HepG2 (cell line): ENCODE data around the gene MEX3A. TPM values are rescaled to one million over a fixed set of nuclear protein-coding genes. Genes with fewer than 3 reads are reported as not detected.
A peak's percentile ranks its signal among the peaks of the same experiment; 100 is the strongest.

Experiments
- ATAC-seq: fragments of 200-7000 bp; cut with Tn5 transposase; 3 replicates; pipeline ENCODE4 v1.9.1; 2020; ENCODE audit warnings: mild to moderate bottlenecking, moderate library complexity
- Bru-seq: library from RNA; stranded (reverse); fragments of 400-500 nt; gene quantifications from one replicate; lab custom pipeline; 2021; lab: Mats Ljungman, UMichigan
- BruChase-seq, 2 experiments: library from RNA; stranded (reverse); fragments of 400-500 nt; gene quantifications; one replicate each; lab custom pipeline; 2021; lab: Mats Ljungman, UMichigan
- BruUV-seq: library from RNA; stranded (reverse); fragments of 400-500 nt; replicated peaks from 2 replicates; lab custom pipeline; 2021; lab: Mats Ljungman, UMichigan
- CTCF ChIA-PET: fragments of 300-600 bp; formaldehyde crosslinking; extraction: SDS; loops from one replicate; lab custom pipeline; 2021; ENCODE audit warnings: low total read pairs, inconsistent platforms, low intra/inter-chr PET ratio; lab: Yijun Ruan, JAX
- POLR2A ChIA-PET: fragments of 350-600 bp; sonication (Branson Sonifier 250); formaldehyde crosslinking; loops from one replicate; lab custom pipeline; 2020; ENCODE audit warnings: antibody characterized with exemption, inconsistent platforms; lab: Yijun Ruan, JAX
- DNase-seq: peaks from one replicate; pipeline ENCODE4 v3.0.0-alpha.2; 2015; ENCODE audit warnings: low spot score
- FAIRE-seq: peaks from 3 replicates; lab custom pipeline; 2011; peaks lifted over from hg19 to GRCh38; lab: Jason Lieb, UNC
- H2AFZ ChIP-seq: one replicate; pipeline ENCODE4 v1.6.1; 2011; ENCODE audit warnings: low read length, inconsistent platforms
- H3K27ac ChIP-seq: fragments of 300-600 bp; 3 replicates; pipeline ENCODE4 v1.8.0; 2011; ENCODE audit warnings: mixed run types, mild to moderate bottlenecking, mixed read lengths, low read length, inconsistent platforms; ENCODE audit not compliant: insufficient read depth; ENCODE audit errors: extremely low read length
- H3K27me3 ChIP-seq, 2 experiments: fragments of 200-600 bp in 1 of 2; 2 replicates in 1 of 2; 3 replicates in 1 of 2; pipeline versions ENCODE4 v1.6.0 to v1.8.0; 2011; ENCODE audit warnings: low read length in 2 of 2, mild to moderate bottlenecking in 2 of 2, moderate library complexity in 2 of 2, inconsistent platforms in 1 of 2; ENCODE audit not compliant: insufficient read depth in 2 of 2, control insufficient read depth in 1 of 2
- H3K36me3 ChIP-seq, 2 experiments: fragments of 200-600 bp in 1 of 2; replicated peaks in 1 of 2; 2 replicates in 1 of 2; 3 replicates in 1 of 2; pipeline versions ENCODE4 v1.5.1 to v1.8.0; 2011; ENCODE audit warnings: low read length in 2 of 2, inconsistent platforms in 1 of 2; ENCODE audit not compliant: insufficient read depth in 2 of 2, control insufficient read depth in 1 of 2
- H3K4me1 ChIP-seq: 2 replicates; pipeline ENCODE4 v1.5.1; 2012; ENCODE audit warnings: low read length, inconsistent platforms; ENCODE audit not compliant: insufficient read depth
- H3K4me2 ChIP-seq: 2 replicates; pipeline ENCODE4 v1.6.0; 2011; ENCODE audit warnings: low read depth, low read length, inconsistent platforms
- H3K4me3 ChIP-seq, 3 experiments: fragments of 200-600 bp in 1 of 3; sonication (generic), shearing (Covaris generic) in 1 of 3; replicated peaks in 1 of 3; 2 replicates each; pipeline ENCODE4 v1.5.1; 2011 to 2016; ENCODE audit warnings: low read length in 3 of 3, inconsistent platforms in 2 of 3, low read depth in 2 of 3, mild to moderate bottlenecking in 2 of 3, control low read depth in 1 of 3, mixed read lengths in 1 of 3; ENCODE audit not compliant: insufficient read depth in 1 of 3
- H3K79me2 ChIP-seq: one replicate; pipeline ENCODE4 v1.6.1; 2011; ENCODE audit warnings: low read length, inconsistent platforms; ENCODE audit not compliant: insufficient read depth
- H3K9ac ChIP-seq: 2 replicates; pipeline ENCODE4 v1.6.0; 2011; ENCODE audit warnings: mild to moderate bottlenecking, low read depth, low read length, inconsistent platforms; ENCODE audit not compliant: insufficient read depth
- H3K9me3 ChIP-seq: 2 replicates; pipeline ENCODE4 v1.5.1; 2012; ENCODE audit warnings: mild to moderate bottlenecking, low read length
- H4K20me1 ChIP-seq: 2 replicates; pipeline ENCODE4 v1.6.0; 2011; ENCODE audit warnings: inconsistent platforms, mild to moderate bottlenecking, low read length, moderate library complexity; ENCODE audit not compliant: insufficient read depth
- KAT2B ChIP-seq: fragments of 150-350 bp; IDR thresholded peaks from 2 replicates; pipeline ENCODE4 v1.6.1; 2014; ENCODE audit warnings: low read depth, low read length, borderline replicate concordance
- NFRKB ChIP-seq: fragments of 450-650 bp; IDR thresholded peaks from 2 replicates; pipeline ENCODE4 v1.6.1; 2017
- RAD51 ChIP-seq: fragments of 450-650 bp; IDR thresholded peaks from 2 replicates; pipeline ENCODE4 v1.6.1; 2016; ENCODE audit warnings: borderline replicate concordance
- ZFAT ChIP-seq: sonication (generic); formaldehyde crosslinking; conservative IDR thresholded peaks from 2 replicates; pipeline ENCODE4 v1.8.1; 2023; ENCODE audit warnings: missing genetic modification reagents, inconsistent platforms
- WGBS: methylation state at CpG from one replicate; pipeline ENCODE4 v1.1.6; 2017; ENCODE audit warnings: low lambda C conversion rate; 5-methylcytosine and 5-hydroxymethylcytosine counted together
- in situ Hi-C: cut with HindIII; loops from 2 replicates; pipeline ENCODE4 v1.10.0; 2017; ENCODE audit warnings: low pct_unique_long_range_greater_than_20kb; ENCODE audit not compliant: extremely low pct_ligation_motif_present
- intact Hi-C: fragments of 100-400 bp; cut with micrococcal nuclease; formaldehyde crosslinking; loops from one replicate; pipeline ENCODE4 v1.10.0; 2022; ENCODE audit not compliant: unreplicated experiment
- long read RNA-seq, 2 experiments: library from RNA in 1 of 2; library from polyadenylated mRNA in 1 of 2; stranded (forward) in 1 of 2; unstranded in 1 of 2; transcript quantifications; one replicate each; pipeline ENCODE4 v2.0.0, GENCODE V29; 2019 to 2022
- polyA minus RNA-seq, 3 experiments: library from RNA; depleted of rRNA, polyadenylated mRNA; stranded (reverse); fragments of >200 nt; gene quantifications; 2 replicates each; pipeline ENCODE4 v1.2.3, GENCODE V29; 2011; ENCODE audit warnings: low replicate concordance in 1 of 3
- polyA plus RNA-seq, 8 experiments: library from polyadenylated mRNA; depleted of rRNA in 3 of 8; stranded (reverse) in 7 of 8; unstranded in 1 of 8; fragments of >200 nt; fragmentation: Illumina TruSeq in 4 of 8; extraction: Trizol in 4 of 8; gene quantifications; 2 replicates each; pipeline versions ENCODE4 v1.2.1 to v1.2.3, GENCODE V29; 2011 to 2016; ENCODE audit warnings: low read depth in 4 of 8, missing spikeins in 1 of 8, mixed read lengths in 1 of 8; ENCODE audit not compliant: insufficient read depth in 1 of 8
- total RNA-seq, 5 experiments: library from RNA; depleted of rRNA; stranded (reverse); fragments of >200 nt; fragmentation: Illumina TruSeq; extraction: Trizol; gene quantifications; 2 replicates each; pipeline ENCODE4 v1.2.3, GENCODE V29; 2016; ENCODE audit warnings: low read depth in 1 of 5
- TF ChIP-seq, protein P1 (sequence below): sonication (generic); formaldehyde crosslinking; conservative IDR thresholded peaks from 2 replicates; pipeline ENCODE4 v1.5.0; 2020; ENCODE audit warnings: missing genetic modification reagents
- TF ChIP-seq, protein P2 (sequence below): sonication (generic); formaldehyde crosslinking; IDR thresholded peaks from 2 replicates; pipeline ENCODE4 v1.8.0; 2023; ENCODE audit warnings: mild to moderate bottlenecking, missing genetic modification reagents
- TF ChIP-seq, protein P3 (sequence below): IDR thresholded peaks from 2 replicates; pipeline ENCODE4 v1.6.1; 2016; ENCODE audit warnings: mild to moderate bottlenecking, missing biosample characterization, missing genetic modification reagents

Gene MEX3A, protein sequence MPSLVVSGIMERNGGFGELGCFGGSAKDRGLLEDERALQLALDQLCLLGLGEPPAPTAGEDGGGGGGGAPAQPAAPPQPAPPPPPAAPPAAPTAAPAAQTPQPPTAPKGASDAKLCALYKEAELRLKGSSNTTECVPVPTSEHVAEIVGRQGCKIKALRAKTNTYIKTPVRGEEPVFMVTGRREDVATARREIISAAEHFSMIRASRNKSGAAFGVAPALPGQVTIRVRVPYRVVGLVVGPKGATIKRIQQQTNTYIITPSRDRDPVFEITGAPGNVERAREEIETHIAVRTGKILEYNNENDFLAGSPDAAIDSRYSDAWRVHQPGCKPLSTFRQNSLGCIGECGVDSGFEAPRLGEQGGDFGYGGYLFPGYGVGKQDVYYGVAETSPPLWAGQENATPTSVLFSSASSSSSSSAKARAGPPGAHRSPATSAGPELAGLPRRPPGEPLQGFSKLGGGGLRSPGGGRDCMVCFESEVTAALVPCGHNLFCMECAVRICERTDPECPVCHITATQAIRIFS
- total RNA-seq (2016; rRNA removed; fragmentation: Illumina TruSeq; extraction: Trizol): 7.6 TPM in 2 replicates
- total RNA-seq (2016; cell fraction: cytosol; rRNA removed; fragmentation: Illumina TruSeq; extraction: Trizol; ENCODE audit: low read depth): 1.4 and 2.5 TPM in 2 replicates
- total RNA-seq (2016; cell fraction: insoluble cytoplasmic fraction; rRNA removed; fragmentation: Illumina TruSeq; extraction: Trizol): 5.3 and 7.9 TPM in 2 replicates
- 4.5 and 7.8 TPM in 2 replicates for total RNA-seq (2016; cell fraction: membrane; rRNA removed; fragmentation: Illumina TruSeq; extraction: Trizol)
- 6.2 and 7.5 TPM in 2 replicates for total RNA-seq (2016; cell fraction: nucleus; rRNA removed; fragmentation: Illumina TruSeq; extraction: Trizol)
- polyA plus RNA-seq (2011; rRNA removed): 9.0 and 9.1 TPM in 2 replicates
- polyA plus RNA-seq (2011; cell fraction: cytosol; rRNA removed): 7.3 and 8.1 TPM in 2 replicates
- 11.9 and 12.9 TPM in 2 replicates for polyA plus RNA-seq (2011; cell fraction: nucleus; rRNA removed)
- 4.3 and 9.1 TPM in 2 replicates for polyA plus RNA-seq (2012)
- 2.9 and 3.3 TPM in 2 replicates for polyA plus RNA-seq (2016; cell fraction: cytosol; fragmentation: Illumina TruSeq; extraction: Trizol; ENCODE audit: low read depth)
- 10.7 and 11.1 TPM in 2 replicates for polyA plus RNA-seq (2016; cell fraction: insoluble cytoplasmic fraction; fragmentation: Illumina TruSeq; extraction: Trizol; ENCODE audit: low read depth)
- polyA plus RNA-seq (2016; cell fraction: membrane; fragmentation: Illumina TruSeq; extraction: Trizol; ENCODE audit: low read depth): 4.7 and 6.0 TPM in 2 replicates
- 14.7 and 15.4 TPM in 2 replicates for polyA plus RNA-seq (2016; cell fraction: nucleus; fragmentation: Illumina TruSeq; extraction: Trizol; ENCODE audit: insufficient read depth, low read depth)
- 2.3 and 13.0 TPM in 2 replicates for polyA minus RNA-seq (2011; rRNA and poly(A)+ RNA removed; ENCODE audit: low replicate concordance)
- 10.6 and 11.8 TPM in 2 replicates for polyA minus RNA-seq (2011; cell fraction: cytosol; rRNA and poly(A)+ RNA removed)
- polyA minus RNA-seq (2011; cell fraction: nucleus; rRNA and poly(A)+ RNA removed): 4.1 and 6.2 TPM in 2 replicates
- Bru-seq, nascent RNA: percentile 62 among the genes with signal in this experiment
- BruChase-seq, experiment 1, labeled RNA remaining after a 6-hour chase: percentile 91 among the genes with signal in this experiment
- BruChase-seq, experiment 2, labeled RNA remaining after a 2-hour chase: percentile 88 among the genes with signal in this experiment
- long read RNA-seq, experiment 1, partial matches to known transcripts: 0 of 3 reads
- long read RNA-seq, experiment 1, other reads (novel, unspliced or antisense): 3 of 3 reads
- long read RNA-seq, experiment 2, full-length matches to known transcripts: 18 of 52 reads
- long read RNA-seq, experiment 2, partial matches to known transcripts: 1 of 52 reads
- long read RNA-seq, experiment 2, other reads (novel, unspliced or antisense): 33 of 52 reads

DNA sequence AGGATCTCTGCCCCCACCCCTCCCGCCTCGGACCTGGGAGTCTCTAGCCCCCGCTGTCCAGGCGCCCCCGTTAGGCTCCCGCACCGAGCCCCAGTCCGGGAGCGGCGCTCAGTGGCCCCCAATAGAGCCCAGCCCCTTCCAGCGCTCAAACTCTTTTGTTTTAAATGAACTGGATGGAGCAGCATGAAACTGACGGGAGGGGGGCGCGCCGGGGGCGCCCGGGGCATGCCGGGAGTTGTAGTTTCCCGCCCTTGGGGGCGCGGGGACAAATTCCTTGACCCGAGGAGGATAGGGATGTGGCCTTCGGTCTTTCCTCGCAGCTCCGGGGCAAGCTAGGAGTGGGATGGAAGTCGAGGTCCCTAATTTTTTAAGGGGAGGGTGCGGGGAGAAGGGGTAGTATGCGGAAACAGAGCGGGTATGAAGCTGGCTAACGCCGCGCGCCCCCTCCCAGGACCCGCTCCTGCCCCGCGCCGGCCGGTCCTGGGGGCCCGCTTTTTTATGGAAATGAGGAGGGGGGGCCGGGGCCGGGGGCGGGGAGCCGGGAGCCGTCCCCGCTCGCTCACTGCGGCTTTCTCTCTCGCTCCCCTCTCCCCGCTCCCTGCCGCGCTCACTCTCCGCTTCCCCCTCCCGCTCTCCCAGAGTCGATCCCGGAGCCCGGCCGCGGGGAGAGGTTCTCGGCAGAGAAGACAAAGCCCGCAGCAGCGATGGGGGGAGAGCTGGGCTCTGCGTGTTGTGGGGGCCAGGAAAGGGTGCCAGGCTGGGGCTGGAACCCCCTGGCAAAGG is at the start of gene MEX3A:
Gene MEX3A (minus strand): TSS at position 157 of the 783 bp plus-strand sequence. CDS start 467 bp downstream, outside the sequence.
- peak within 1 kb of the TSS; percentile 88 to 94 (median 89) for H3K4me3 ChIP-seq
- H3K27ac ChIP-seq: peak within 1 kb of the TSS; percentile 77
- H3K36me3 ChIP-seq: peaks cover 0 to 2% of the 10 kb centered on the region in 2 experiments; a peak in 3 of 5 replicates
- no peak within 1 kb of the TSS for H2AFZ ChIP-seq
- H4K20me1 ChIP-seq: peaks cover 2% of the 10 kb centered on the region; the same call in 1 of the 2 replicates
- 2% methylated on average over 28 of the region's 62 CpGs for WGBS
- H3K27me3 ChIP-seq: no peaks in the 10 kb centered on the region; a peak in 1 of 5 replicates
- ATAC-seq (peak; percentile 77), DNase-seq (peak; percentile 75), FAIRE-seq (peak; percentile 75)
- peak within 1 kb of the TSS; percentile 97 for H3K4me2 ChIP-seq
- peak within 1 kb of the TSS; percentile 77 for H3K9ac ChIP-seq
- BruUV-seq: no TSS peak
- peaks cover 23% of the 10 kb centered on the region for H3K79me2 ChIP-seq
- peaks cover 71% of the 10 kb centered on the region for H3K4me1 ChIP-seq
- ChIA-PET CTCF (no interaction called here), POLR2A (interaction anchor here (0.5 to 2.6 kb wide), 7 partner anchors 9 to 139 kb away, joined by 3 to 15 read pairs (median 3); no protein-coding TSS in a partner anchor)
- in situ Hi-C loops (no loop called here), intact Hi-C loops (loop anchor here (5.0 kb wide), 1 partner anchor 955 kb away; the partner anchor contains the start of gene EFNA1)
- no peaks in the 10 kb centered on the region for H3K9me3 ChIP-seq
- TF ChIP-seq RAD51 (no peak), ZFAT (CRISPR knock-in tag) (no peak), KAT2B (no peak), NFRKB (no peak)
- TF ChIP-seq, protein P1, sequence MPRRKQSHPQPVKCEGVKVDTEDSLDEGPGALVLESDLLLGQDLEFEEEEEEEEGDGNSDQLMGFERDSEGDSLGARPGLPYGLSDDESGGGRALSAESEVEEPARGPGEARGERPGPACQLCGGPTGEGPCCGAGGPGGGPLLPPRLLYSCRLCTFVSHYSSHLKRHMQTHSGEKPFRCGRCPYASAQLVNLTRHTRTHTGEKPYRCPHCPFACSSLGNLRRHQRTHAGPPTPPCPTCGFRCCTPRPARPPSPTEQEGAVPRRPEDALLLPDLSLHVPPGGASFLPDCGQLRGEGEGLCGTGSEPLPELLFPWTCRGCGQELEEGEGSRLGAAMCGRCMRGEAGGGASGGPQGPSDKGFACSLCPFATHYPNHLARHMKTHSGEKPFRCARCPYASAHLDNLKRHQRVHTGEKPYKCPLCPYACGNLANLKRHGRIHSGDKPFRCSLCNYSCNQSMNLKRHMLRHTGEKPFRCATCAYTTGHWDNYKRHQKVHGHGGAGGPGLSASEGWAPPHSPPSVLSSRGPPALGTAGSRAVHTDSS: no peak
- TF ChIP-seq, protein P2, sequence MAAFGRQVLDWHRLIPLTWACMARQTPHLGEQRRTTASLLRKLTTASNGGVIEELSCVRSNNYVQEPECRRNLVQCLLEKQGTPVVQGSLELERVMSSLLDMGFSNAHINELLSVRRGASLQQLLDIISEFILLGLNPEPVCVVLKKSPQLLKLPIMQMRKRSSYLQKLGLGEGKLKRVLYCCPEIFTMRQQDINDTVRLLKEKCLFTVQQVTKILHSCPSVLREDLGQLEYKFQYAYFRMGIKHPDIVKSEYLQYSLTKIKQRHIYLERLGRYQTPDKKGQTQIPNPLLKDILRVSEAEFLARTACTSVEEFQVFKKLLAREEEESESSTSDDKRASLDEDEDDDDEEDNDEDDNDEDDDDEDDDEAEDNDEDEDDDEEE (CRISPR knock-in tag): no peak
- TF ChIP-seq, protein P3, sequence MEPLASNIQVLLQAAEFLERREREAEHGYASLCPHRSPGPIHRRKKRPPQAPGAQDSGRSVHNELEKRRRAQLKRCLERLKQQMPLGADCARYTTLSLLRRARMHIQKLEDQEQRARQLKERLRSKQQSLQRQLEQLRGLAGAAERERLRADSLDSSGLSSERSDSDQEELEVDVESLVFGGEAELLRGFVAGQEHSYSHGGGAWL (CRISPR knock-in tag): no peak
